Measurements from ENCODE around the gene HIVEP2.

HIVEP2 gene

GRCh38 chr6:142820338-142821051, 124.5 kb downstream of the HIVEP2 start:
- no peak for DNase-seq (ENCODE audit: low read depth in 2 of 2)

DNA sequence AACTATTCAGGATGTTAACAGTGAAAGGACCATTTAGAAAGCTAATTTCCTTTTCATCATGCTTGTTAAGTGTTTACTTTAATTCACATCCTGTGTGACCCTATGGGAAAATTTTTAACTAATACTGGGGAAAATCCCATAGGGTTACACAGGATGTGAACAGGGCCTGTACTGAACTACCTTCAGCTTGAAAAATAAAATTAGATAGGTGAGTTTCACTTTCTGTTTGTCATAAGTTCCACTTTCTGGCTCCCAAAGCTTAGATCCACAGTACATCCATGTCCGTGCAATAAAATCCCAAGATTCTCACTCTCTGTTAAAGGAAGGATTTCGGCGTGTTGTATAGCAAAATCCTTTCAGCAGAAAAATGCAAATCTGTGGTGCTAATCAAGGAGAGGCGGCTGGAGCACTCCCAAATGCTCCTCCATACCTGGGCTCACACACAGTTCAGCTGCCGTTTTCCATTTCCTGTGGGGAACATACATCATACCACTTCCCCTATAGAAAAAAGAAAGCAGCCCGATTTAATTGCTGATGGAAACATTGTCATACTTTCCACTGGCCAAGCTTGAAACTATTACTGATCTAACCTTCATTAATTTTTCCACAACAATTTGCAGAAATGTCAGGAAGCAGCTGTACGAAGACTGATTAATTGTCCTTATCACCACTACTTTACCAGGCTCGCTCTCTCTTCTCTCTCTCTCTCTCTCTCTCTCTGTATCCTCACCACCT, 125.2 kb downstream of the HIVEP2 start:
- no peak for DNase-seq (ENCODE audit: low read depth in 2 of 2)

GRCh38 chr6:142816486-142816885, 128.5 kb downstream of the HIVEP2 start:
- no peak for DNase-seq (ENCODE audit: low read depth in 2 of 2)

DNA sequence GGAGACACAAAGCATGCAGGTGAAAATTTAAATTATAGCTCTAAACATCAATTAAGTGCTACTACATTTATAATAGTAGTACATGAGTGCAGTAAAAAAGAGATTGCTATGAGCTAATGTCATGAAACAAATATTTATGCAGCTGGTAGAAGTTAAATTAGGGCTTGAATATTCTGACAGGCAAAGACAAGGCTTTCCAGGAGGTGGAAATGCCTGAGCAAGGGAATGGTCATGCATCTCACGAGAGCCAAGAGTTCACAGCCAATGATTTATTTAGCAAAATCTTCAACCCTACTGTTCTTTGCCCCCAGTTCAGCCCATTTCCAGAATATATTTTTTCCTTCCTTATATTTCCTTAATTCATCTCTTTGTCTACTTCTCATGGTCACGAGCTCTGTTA, 128.9 kb downstream of the HIVEP2 start:
- no peak for DNase-seq (ENCODE audit: low read depth in 2 of 2)

DNA sequence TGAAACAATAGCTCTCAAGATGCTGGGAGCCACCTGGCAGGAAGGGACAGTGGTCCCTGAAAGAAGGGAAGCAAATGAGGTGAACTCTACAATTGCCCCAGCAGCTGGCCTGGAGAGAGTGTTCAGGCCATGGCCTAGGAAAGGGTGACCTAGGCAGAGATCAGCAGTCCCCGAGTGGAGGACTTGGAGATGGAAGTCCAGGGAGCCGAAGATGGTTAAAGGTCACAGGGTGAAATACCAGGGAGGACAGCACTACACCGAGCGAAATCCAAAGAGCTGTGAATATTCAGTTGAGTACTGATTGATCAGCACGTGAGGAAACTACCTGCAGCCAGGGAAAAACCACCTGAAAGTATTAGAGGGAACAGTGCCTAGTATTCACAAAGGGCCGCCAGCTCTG, 133.1 kb downstream of the HIVEP2 start:
- DNase-seq (ENCODE audit: low read depth in 2 of 2): no peak

- peak; percentile 56 to 63 for DNase-seq (ENCODE audit: low read depth in 2 of 2)
Measured at GRCh38 chr6:142810952-142811514, 133.9 kb downstream of the HIVEP2 start.

DNA sequence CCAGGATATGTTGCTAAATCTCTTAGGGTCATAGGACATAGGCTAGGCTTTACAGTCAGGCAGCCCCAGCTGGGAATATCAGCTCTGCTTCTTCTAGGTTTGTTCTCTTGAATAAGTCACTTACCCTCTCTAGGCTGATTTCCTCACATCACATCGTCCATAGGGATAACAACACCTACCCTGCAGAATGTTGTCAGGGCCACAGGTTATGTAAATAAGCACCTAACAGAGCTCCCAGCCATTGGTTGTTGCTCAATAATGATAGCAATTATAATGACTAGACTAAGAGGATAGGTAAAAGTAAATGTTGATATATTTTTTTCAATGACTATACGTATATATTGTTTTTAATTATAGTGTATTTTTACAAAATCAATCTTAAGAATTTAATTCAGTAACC, 135.0 kb downstream of the HIVEP2 start:
- DNase-seq (ENCODE audit: low read depth in 2 of 2): no peak

DNA sequence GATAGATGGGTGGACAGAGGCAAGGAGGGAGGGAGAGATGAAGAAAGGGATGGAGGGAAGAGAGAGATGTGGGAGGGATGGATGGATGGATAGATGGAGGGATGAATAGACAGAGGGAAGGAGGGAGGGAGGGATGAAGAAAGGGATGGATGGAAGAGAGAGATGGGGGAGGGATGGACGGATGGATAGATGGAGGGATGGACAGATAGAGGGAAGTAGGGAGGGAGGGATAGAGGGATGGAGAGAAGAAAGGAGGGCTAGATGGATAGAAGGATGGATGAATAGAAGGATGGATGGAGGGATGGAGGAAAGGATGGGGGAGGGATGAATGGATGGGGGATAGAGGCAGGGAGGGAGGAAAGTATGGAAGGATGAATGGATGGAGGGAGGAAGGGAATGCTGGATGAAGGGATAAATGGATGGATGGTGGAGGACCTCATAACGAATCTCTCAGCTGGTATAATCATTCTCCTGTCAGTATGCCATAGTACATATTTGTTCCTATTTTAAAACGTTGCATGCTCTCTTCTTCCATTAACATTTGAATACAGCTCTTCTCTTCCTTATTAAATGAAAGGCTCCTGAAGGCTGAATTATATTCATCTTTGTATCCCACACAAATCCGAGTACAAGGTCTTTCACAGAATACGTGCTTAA, 136.4 kb downstream of the HIVEP2 start:
- no peak for DNase-seq (ENCODE audit: low read depth in 2 of 2)

DNA sequence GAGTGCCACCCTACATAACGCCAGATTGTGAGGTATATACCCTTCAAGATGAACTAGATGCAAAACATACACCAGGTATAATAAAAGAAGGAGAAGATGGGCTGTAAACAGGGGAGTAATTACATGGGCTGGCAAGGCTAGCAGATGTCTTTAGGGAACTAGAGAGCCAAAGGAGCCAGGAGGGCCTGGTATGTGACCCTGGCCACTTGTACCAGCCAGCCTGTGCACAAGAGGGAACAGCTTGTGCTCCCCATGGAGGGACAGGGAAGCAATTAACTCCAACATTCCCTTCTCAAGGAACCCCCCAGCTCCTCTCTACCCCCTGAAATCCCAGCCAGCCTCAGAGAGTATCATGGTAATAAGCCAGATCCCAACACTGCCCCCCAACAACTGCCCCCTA, 139.9 kb downstream of the HIVEP2 start:
- DNase-seq (ENCODE audit: low read depth in 2 of 2): no peak

GRCh38 chr6:142804490-142804889, 140.5 kb downstream of the HIVEP2 start:
- no peak for DNase-seq (ENCODE audit: low read depth in 2 of 2)

DNA sequence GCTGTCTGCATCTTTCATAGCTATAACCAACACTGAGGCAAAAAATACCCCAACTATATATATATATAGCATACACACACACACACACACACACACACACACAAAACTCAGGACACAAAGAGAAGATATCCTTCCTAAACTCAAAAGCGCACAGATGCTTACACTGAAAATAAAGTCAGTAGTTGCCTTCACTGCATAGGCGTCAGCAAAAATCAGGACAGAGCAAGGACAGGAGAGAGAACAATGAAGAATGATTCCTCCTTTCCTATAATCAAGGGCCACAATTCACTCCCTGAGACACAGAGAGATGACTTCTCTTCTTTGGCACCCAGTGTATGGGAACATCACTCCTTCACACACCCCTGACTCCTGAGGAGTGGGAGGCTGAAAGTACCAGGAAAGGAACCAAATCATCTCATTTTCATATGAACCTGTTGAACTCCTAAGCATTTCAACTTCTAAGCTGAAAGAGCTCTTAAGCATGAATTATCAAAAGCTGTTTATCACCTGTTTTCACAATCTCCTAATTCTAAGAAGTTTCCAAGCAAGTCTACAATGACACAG, 141.4 kb downstream of the HIVEP2 start:
- no peak for DNase-seq (ENCODE audit: low read depth in 2 of 2)

DNA sequence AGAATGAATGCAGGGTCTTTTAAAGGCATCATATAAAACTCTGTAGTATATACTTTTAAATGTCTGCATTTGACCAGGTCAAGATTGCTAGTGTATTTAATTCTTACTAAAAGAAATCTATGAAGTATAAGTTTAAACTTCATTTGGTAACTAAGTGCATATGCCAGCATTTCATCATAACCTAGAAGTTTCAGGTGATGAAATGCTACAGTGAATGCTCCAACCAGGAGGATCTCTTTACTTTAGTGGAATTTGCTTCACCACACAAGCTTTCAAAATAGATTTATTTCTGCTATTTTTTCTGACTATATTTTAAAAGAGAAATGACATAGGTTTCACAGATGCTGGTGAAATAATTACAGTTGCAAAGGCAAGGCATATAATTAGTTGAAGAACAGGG, 141.9 kb downstream of the HIVEP2 start:
- peak in 1 of 2 experiments; percentile 42 for DNase-seq (ENCODE audit: low read depth in 2 of 2)

- peak; percentile 92 to 93 for DNase-seq (ENCODE audit: low read depth in 2 of 2)
Measured at GRCh38 chr6:142802124-142802523, 142.9 kb downstream of the HIVEP2 start.

GRCh38 chr6:142800240-142800639, 144.7 kb downstream of the HIVEP2 start:
- DNase-seq (ENCODE audit: low read depth in 2 of 2): no peak

DNA sequence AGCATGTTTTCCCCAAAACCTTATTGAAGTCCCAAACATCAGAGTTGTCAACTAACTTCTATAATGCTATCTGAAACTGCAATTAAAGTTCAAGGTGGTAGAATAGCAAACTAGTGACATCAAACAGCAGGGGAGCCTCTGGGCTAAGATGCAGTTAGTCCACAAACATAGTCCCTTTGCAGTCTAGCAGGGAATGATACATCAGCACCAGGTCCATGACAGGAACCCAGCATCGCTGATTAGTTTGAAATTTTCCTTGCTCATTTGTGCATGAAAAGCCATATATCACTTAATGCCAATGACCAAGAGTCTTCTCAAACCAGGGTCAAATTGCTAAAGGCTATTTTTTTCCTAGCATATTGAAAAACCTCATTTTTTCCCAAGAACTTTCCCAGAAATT, 145.3 kb downstream of the HIVEP2 start:
- DNase-seq (ENCODE audit: low read depth in 2 of 2): no peak

GRCh38 chr6:142797159-142797558, 147.8 kb downstream of the HIVEP2 start:
- DNase-seq (ENCODE audit: low read depth in 2 of 2): no peak

- DNase-seq (ENCODE audit: low read depth in 2 of 2): peak in 1 of 2 experiments; percentile 40
Measured at GRCh38 chr6:142796571-142796970, 148.4 kb downstream of the HIVEP2 start.

DNA sequence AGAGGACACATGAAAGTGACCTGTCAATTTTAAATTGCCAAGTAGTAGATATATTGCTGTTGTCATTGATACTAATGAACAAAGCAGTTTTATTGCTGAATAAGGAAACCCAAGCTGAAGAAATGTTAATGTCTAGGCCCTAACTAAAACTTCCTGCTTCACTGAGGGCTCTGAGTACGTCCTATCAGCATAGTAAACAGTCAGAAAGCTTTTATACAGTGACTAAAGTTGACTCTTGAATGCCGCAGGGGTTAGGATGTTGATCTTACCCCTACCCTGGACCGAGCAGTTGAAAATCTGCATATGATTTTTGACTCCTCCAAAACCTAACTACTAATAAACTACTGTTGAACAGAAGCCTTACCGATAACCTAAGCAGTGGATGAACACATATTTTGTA, 149.0 kb downstream of the HIVEP2 start:
- DNase-seq (ENCODE audit: low read depth in 2 of 2): no peak

- DNase-seq (ENCODE audit: low read depth in 2 of 2): no peak
Measured at GRCh38 chr6:142794424-142794823, 150.6 kb downstream of the HIVEP2 start.

GRCh38 chr6:142790257-142790656, 154.7 kb downstream of the HIVEP2 start:
- no peak for DNase-seq (ENCODE audit: low read depth in 2 of 2)

DNA sequence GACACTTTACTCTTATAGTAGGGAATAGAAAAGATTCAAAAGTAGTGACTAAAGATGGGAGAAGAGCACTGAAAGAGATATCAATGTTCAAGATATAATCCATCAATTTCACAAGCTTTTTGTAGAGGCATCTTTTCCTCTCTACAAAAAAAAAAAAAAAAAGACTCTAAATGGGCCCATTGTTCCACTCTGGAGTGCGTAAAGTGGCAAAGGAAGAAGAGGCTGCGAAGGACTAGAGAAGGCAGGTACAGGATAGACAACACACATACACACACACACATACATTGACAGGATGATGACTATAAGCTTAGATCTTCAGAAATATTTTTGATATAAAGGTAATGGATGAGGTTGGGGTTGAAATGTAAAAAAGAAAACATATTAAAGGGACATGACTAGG, 157.6 kb downstream of the HIVEP2 start:
- no peak for DNase-seq (ENCODE audit: low read depth in 2 of 2)

GRCh38 chr6:142786476-142786875, 158.5 kb downstream of the HIVEP2 start:
- no peak for DNase-seq (ENCODE audit: low read depth in 2 of 2)
